H1 (cell line): ENCODE data around the gene HTRA2. TPM values are rescaled to one million over a fixed set of nuclear protein-coding genes. Genes with fewer than 3 reads are reported as not detected.

ENCODE experiments used
- CTCF ChIA-PET: fragments of 300-600 bp; sonication (Branson Sonifier 250); formaldehyde crosslinking; loops from one replicate; lab custom pipeline; 2021; ENCODE audit not compliant: partially characterized antibody; lab: Charles Lee
- POLR2A ChIA-PET: fragments of 300-600 bp; sonication (Branson Sonifier 250); formaldehyde crosslinking; loops from one replicate; lab custom pipeline; 2021; ENCODE audit warnings: inconsistent platforms; ENCODE audit not compliant: partially characterized antibody; lab: Charles Lee
- DNase-seq, 2 experiments: peaks; one replicate each; pipeline versions ENCODE4 v3.0.0 to v3.0.0-alpha.2; 2010 to 2022; ENCODE audit warnings: low spot score in 2 of 2, low read depth in 1 of 2, mixed read lengths in 1 of 2
- FAIRE-seq: peaks from 2 replicates; lab custom pipeline; 2011; peaks lifted over from hg19 to GRCh38; lab: Jason Lieb, UNC
- H2AFZ ChIP-seq: 2 replicates; pipeline ENCODE4 v1.8.1; 2012; ENCODE audit warnings: low read length, inconsistent platforms
- H2AK5ac ChIP-seq: 2 replicates; pipeline ENCODE4 v1.6.1; 2013; ENCODE audit warnings: low read depth, low read length
- H2BK120ac ChIP-seq: replicated peaks from 2 replicates; pipeline ENCODE3; 2013; ENCODE audit warnings: low read depth, low read length, inconsistent platforms
- H2BK12ac ChIP-seq: 2 replicates; pipeline ENCODE4 v1.6.1; 2013; ENCODE audit warnings: low read depth, low read length
- H2BK15ac ChIP-seq: 2 replicates; pipeline ENCODE4 v1.6.1; 2013; ENCODE audit warnings: low read length
- H2BK20ac ChIP-seq: 2 replicates; pipeline ENCODE4 v1.6.1; 2013; ENCODE audit warnings: low read length
- H2BK5ac ChIP-seq: 2 replicates; pipeline ENCODE4 v1.6.1; 2013; ENCODE audit warnings: low read depth, low read length
- H3K14ac ChIP-seq: 2 replicates; pipeline ENCODE4 v1.6.1; 2013; ENCODE audit warnings: inconsistent platforms; ENCODE audit not compliant: insufficient read length
- H3K18ac ChIP-seq: 2 replicates; pipeline ENCODE4 v1.6.1; 2013; ENCODE audit warnings: low read length; ENCODE audit errors: extremely low read depth
- H3K23ac ChIP-seq: 2 replicates; pipeline ENCODE4 v1.6.1; 2013; ENCODE audit warnings: inconsistent platforms; ENCODE audit not compliant: insufficient read length
- H3K23me2 ChIP-seq: 2 replicates; pipeline ENCODE4 v1.6.1; 2013; ENCODE audit warnings: low read depth, low read length
- H3K27ac ChIP-seq: 2 replicates; pipeline ENCODE4 v1.6.1; 2011; ENCODE audit warnings: low read depth, low read length, inconsistent platforms
- H3K27me3 ChIP-seq, 4 experiments: replicated peaks in 1 of 4; 1 replicate in 1 of 4; 2 replicates in 3 of 4; pipeline versions ENCODE4 v1.6.1 to v1.8.1; 2011 to 2013; ENCODE audit warnings: low read length in 3 of 4, mild to moderate bottlenecking in 3 of 4, inconsistent platforms in 2 of 4, mixed read lengths in 2 of 4, moderate library complexity in 1 of 4; ENCODE audit not compliant: control insufficient read depth in 3 of 4, insufficient read depth in 3 of 4; ENCODE audit errors: extremely low read depth in 1 of 4
- H3K36me3 ChIP-seq, 4 experiments: 2 replicates each; pipeline versions ENCODE4 v1.6.1 to v1.8.1; 2011 to 2013; ENCODE audit warnings: mild to moderate bottlenecking in 4 of 4, low read length in 3 of 4, moderate library complexity in 2 of 4, control low read depth in 1 of 4, inconsistent platforms in 1 of 4; ENCODE audit not compliant: insufficient read depth in 4 of 4, control insufficient read depth in 2 of 4
- H3K4ac ChIP-seq: replicated peaks from 2 replicates; pipeline ENCODE3; 2013; ENCODE audit warnings: low read length, low read depth, mixed read lengths, inconsistent platforms; ENCODE audit not compliant: insufficient read length
- H3K4me1 ChIP-seq, 4 experiments: replicated peaks in 1 of 4; 1 replicate in 1 of 4; 2 replicates in 3 of 4; pipeline versions ENCODE4 v1.6.1 to v1.8.1; 2011 to 2013; ENCODE audit warnings: low read length in 3 of 4, inconsistent platforms in 2 of 4, mixed read lengths in 1 of 4; ENCODE audit not compliant: insufficient read depth in 4 of 4, control insufficient read depth in 3 of 4
- H3K4me2 ChIP-seq, 2 experiments: 2 replicates each; pipeline versions ENCODE4 v1.6.1 to v1.8.1; 2011 to 2013; ENCODE audit warnings: low read depth in 2 of 2, low read length in 2 of 2, control low read depth in 1 of 2, inconsistent platforms in 1 of 2, mild to moderate bottlenecking in 1 of 2; ENCODE audit not compliant: insufficient read depth in 1 of 2
- H3K4me3 ChIP-seq, 4 experiments: fragments of 200-600, 300-600 bp in 1 of 4; sonication (generic), shearing (Covaris generic), sonication (Bioruptor Twin) in 1 of 4; 2 replicates each; pipeline versions ENCODE4 v1.5.1 to v1.8.1; 2011 to 2016; ENCODE audit warnings: low read length in 4 of 4, low read depth in 3 of 4, control low read depth in 2 of 4, inconsistent platforms in 2 of 4, mild to moderate bottlenecking in 2 of 4, mixed read lengths in 1 of 4, moderate library complexity in 1 of 4; ENCODE audit not compliant: insufficient read depth in 2 of 4; ENCODE audit errors: extremely low read depth in 1 of 4
- H3K56ac ChIP-seq: replicated peaks from 2 replicates; pipeline ENCODE3; 2013; ENCODE audit warnings: low read depth, mild to moderate bottlenecking, mixed read lengths, low read length, inconsistent platforms; ENCODE audit not compliant: insufficient read length
- H3K79me1 ChIP-seq: 2 replicates; pipeline ENCODE4 v1.6.1; 2013; ENCODE audit warnings: low read depth, low read length, control low read depth
- H3K79me2 ChIP-seq, 2 experiments: 2 replicates each; pipeline versions ENCODE4 v1.6.1 to v1.8.1; 2012 to 2013; ENCODE audit warnings: low read length in 2 of 2, mild to moderate bottlenecking in 2 of 2, inconsistent platforms in 1 of 2; ENCODE audit not compliant: insufficient read depth in 2 of 2, control insufficient read depth in 1 of 2
- H3K9ac ChIP-seq, 4 experiments: replicated peaks in 1 of 4; 1 replicate in 1 of 4; 2 replicates in 3 of 4; pipeline versions ENCODE4 v1.6.1 to v1.8.1; 2011 to 2013; ENCODE audit warnings: low read depth in 3 of 4, low read length in 3 of 4, control low read depth in 2 of 4, mild to moderate bottlenecking in 2 of 4, moderate library complexity in 2 of 4, inconsistent platforms in 1 of 4; ENCODE audit errors: extremely low read depth in 1 of 4
- H3K9me3 ChIP-seq, 2 experiments: 2 replicates each; pipeline versions ENCODE4 v1.6.1 to v1.8.1; 2012 to 2013; ENCODE audit warnings: mild to moderate bottlenecking in 2 of 2, moderate library complexity in 2 of 2, control low read depth in 1 of 2, inconsistent platforms in 1 of 2, low read depth in 1 of 2, low read length in 1 of 2, mixed read lengths in 1 of 2; ENCODE audit not compliant: insufficient read depth in 2 of 2
- H4K20me1 ChIP-seq, 2 experiments: replicated peaks in 1 of 2; 2 replicates each; pipeline versions ENCODE3 to v1.8.1; 2011 to 2013; ENCODE audit warnings: inconsistent platforms in 2 of 2, low read length in 2 of 2, mild to moderate bottlenecking in 1 of 2; ENCODE audit not compliant: insufficient read depth in 2 of 2, control insufficient read depth in 1 of 2
- H4K5ac ChIP-seq: 2 replicates; pipeline ENCODE4 v1.6.1; 2013; ENCODE audit warnings: low read length, low read depth, mixed read lengths, inconsistent platforms; ENCODE audit not compliant: insufficient read length
- H4K8ac ChIP-seq: 2 replicates; pipeline ENCODE4 v1.8.0; 2013; ENCODE audit warnings: mild to moderate bottlenecking, moderate library complexity, low read length, inconsistent platforms; ENCODE audit not compliant: insufficient read depth; ENCODE audit errors: extremely low read depth
- H4K91ac ChIP-seq: replicated peaks from 2 replicates; pipeline ENCODE3; 2013; ENCODE audit warnings: low read length, mixed read lengths, inconsistent platforms; ENCODE audit not compliant: insufficient read length
- EZH2 ChIP-seq: fragments of 200-600 bp; sonication (generic); IDR thresholded peaks from 2 replicates; pipeline ENCODE4 v1.7.1; 2012; ENCODE audit warnings: low read depth, mild to moderate bottlenecking, moderate library complexity, low read length, inconsistent platforms; ENCODE audit not compliant: severe bottlenecking
- GTF2F1 ChIP-seq: IDR thresholded peaks from 2 replicates; pipeline ENCODE4 v1.6.1; 2012; ENCODE audit warnings: low read depth, low read length, improper control_type of control experiment, borderline replicate concordance
- NRF1 ChIP-seq: IDR thresholded peaks from 2 replicates; pipeline ENCODE4 v1.6.1; 2011; ENCODE audit warnings: mild to moderate bottlenecking, low read depth, low read length, improper control_type of control experiment
- WGBS, 2 experiments: shearing (Covaris generic) in 1 of 2; methylation state at CpG; one replicate each; pipeline versions ENCODE4 v1.1.6 to v1.1.7; 2013 to 2015; ENCODE audit warnings: low lambda C conversion rate in 2 of 2, mixed read lengths in 2 of 2, inconsistent platforms in 1 of 2, low coverage in 1 of 2, missing lambda C conversion rate in 1 of 2; ENCODE audit not compliant: insufficient replicate concordance in 2 of 2, insufficient coverage in 1 of 2, insufficient read length in 1 of 2; ENCODE audit errors: extremely low coverage in 1 of 2, missing lambda C conversion rate in 1 of 2; 5-methylcytosine and 5-hydroxymethylcytosine counted together
- polyA plus RNA-seq, 7 experiments: library from polyadenylated mRNA; depleted of rRNA in 3 of 7; stranded (reverse) in 5 of 7; unstranded in 2 of 7; fragments of >200 nt in 5 of 7; fragments of 200-250 nt in 2 of 7; gene quantifications; 1 replicate in 5 of 7; 2 replicates in 1 of 7; 4 replicates in 1 of 7; pipeline versions ENCODE4 v1.2.1 to v1.2.3, GENCODE V29; 2011 to 2013; ENCODE audit warnings: missing spikeins in 2 of 7, mixed read lengths in 2 of 7
- total RNA-seq: library from RNA; stranded (reverse); fragmentation: NEBNext Ultra II Directional; extraction: Animal tissue kit (Norgen Biotek cat#: 25700); gene quantifications from 2 replicates; pipeline ENCODE4 v1.2.1, GENCODE V29; 2021

The HTRA2 gene
- total and polyA plus RNA-seq, 2 of the 8 experiments (the other 6 are each of a cell fraction or from before 2014, with no cell fraction given), result 21.6 to 37.6 TPM

GRCh38 chr2:74571058-74571457, 41.3 kb downstream of the HTRA2 start:
- WGBS, 2 experiments, result 78% methylated on average over 1 of the region's 1 CpG; no CpG with 5 or more reads in 1 of the 2 experiments
- POLR2A ChIA-PET, result interaction anchor here (1.7 kb wide), 1 partner anchor 16 kb away, joined by 5 read pairs; no protein-coding TSS in a partner anchor
- Histone ChIP-seq H3K4ac (no peak overlapping the region), H3K23ac (no peak overlapping the region), H4K8ac (no peak overlapping the region), H3K14ac (no peak overlapping the region), H4K5ac (no peak overlapping the region), H3K27me3 (no peaks in the 10 kb centered on the region), H3K18ac (no peak overlapping the region), H3K79me2 (no peaks in the 10 kb centered on the region), H2BK20ac (no peak overlapping the region), H2BK5ac (no peak overlapping the region), H2BK15ac (no peak overlapping the region), H3K27ac (no peak overlapping the region), H4K20me1 (no peaks in the 10 kb centered on the region), H2BK120ac (no peak overlapping the region), H3K36me3 (no peaks in the 10 kb centered on the region), H3K4me1 (no peaks in the 10 kb centered on the region), H3K56ac (no peak overlapping the region), H3K4me3 (no peak overlapping the region), H3K79me1 (0 out of 2 replicates have a peak, but pooled peaks cover 2% of the 10 kb centered on the region), H3K23me2 (peaks cover 4% of the 10 kb centered on the region; the same call in 1 of the 2 replicates), H2BK12ac (no peak overlapping the region), H4K91ac (no peak overlapping the region), H3K9me3 (no peaks in the 10 kb centered on the region), H2AFZ (no peak overlapping the region), H3K4me2 (no peak overlapping the region), H2AK5ac (no peak overlapping the region), H3K9ac (no peak overlapping the region)
- FAIRE-seq (no peak), DNase-seq (no peak)
- CTCF ChIA-PET, result interaction anchor here (1.0 to 10.0 kb wide), 8 partner anchors 12 to 88 kb away, joined by 3 to 158 read pairs (median 4); partner anchors contain the start of genes CCDC142, DQX1 and TTC31
- TF ChIP-seq GTF2F1 (no peak), NRF1 (no peak), EZH2 (no peak)
